Small intestine (tissue), 7 donors: Measurements from ENCODE around the gene MYO10. TPM values are rescaled to one million over a fixed set of nuclear protein-coding genes. Genes with fewer than 3 reads are reported as not detected.

Experiments
- DNase-seq, 2 donors: peaks; one replicate each; pipeline versions ENCODE4 v3.0.0 to v3.0.0-alpha.2; 2013
- FAIRE-seq: peaks from 2 replicates; lab custom pipeline; 2012; peaks lifted over from hg19 to GRCh38; lab: Jason Lieb, UNC
- H3K27ac ChIP-seq, 3 donors: one replicate each; pipeline ENCODE4 v1.5.1; 2013; ENCODE audit warnings: low read length in 2 of 3, mild to moderate bottlenecking in 2 of 3, control low read depth in 1 of 3, inconsistent platforms in 1 of 3, low read depth in 1 of 3, moderate library complexity in 1 of 3
- H3K27me3 ChIP-seq, 3 donors: one replicate each; pipeline ENCODE4 v1.6.1; 2013; ENCODE audit warnings: low read length in 3 of 3, inconsistent platforms in 1 of 3; ENCODE audit not compliant: control insufficient read depth in 3 of 3, insufficient read depth in 3 of 3
- H3K36me3 ChIP-seq, 3 donors: one replicate each; pipeline ENCODE4 v1.6.1; 2013; ENCODE audit warnings: low read length in 3 of 3, inconsistent platforms in 1 of 3, low read depth in 1 of 3, mild to moderate bottlenecking in 1 of 3, moderate library complexity in 1 of 3; ENCODE audit not compliant: control insufficient read depth in 3 of 3, insufficient read depth in 2 of 3
- H3K4me1 ChIP-seq, 3 donors: one replicate each; pipeline ENCODE4 v1.6.1; 2013; ENCODE audit warnings: low read length in 2 of 3, inconsistent platforms in 1 of 3, low read depth in 1 of 3, mild to moderate bottlenecking in 1 of 3, moderate library complexity in 1 of 3; ENCODE audit not compliant: control insufficient read depth in 3 of 3, insufficient read depth in 2 of 3
- H3K4me3 ChIP-seq, 3 donors: one replicate each; pipeline ENCODE4 v1.5.1; 2013; ENCODE audit warnings: low read length in 3 of 3, control low read depth in 1 of 3, inconsistent platforms in 1 of 3, low read depth in 1 of 3, mild to moderate bottlenecking in 1 of 3, moderate library complexity in 1 of 3
- H3K9me3 ChIP-seq, 2 donors: one replicate each; pipeline ENCODE4 v1.6.1; 2013; ENCODE audit warnings: low read depth in 1 of 2, low read length in 1 of 2; ENCODE audit not compliant: control insufficient read depth in 2 of 2, insufficient read depth in 1 of 2
- WGBS, 3 donors: extraction: QIAGEN DNeasy Blood & Tissue Kit; methylation state at CpG; one replicate each; pipeline ENCODE4 v1.1.7; 2013; 5-methylcytosine and 5-hydroxymethylcytosine counted together
- polyA plus RNA-seq, 4 donors: library from polyadenylated mRNA; stranded (reverse) in 3 of 4; unstranded in 1 of 4; fragments of 200-250 nt in 3 of 4; fragments of 120-200 nt in 1 of 4; gene quantifications; one replicate each; pipeline versions ENCODE4 v1.2.1 to v1.2.3, GENCODE V29; 2013
- donor health status: healthy with polysubstance abuse.
- donor health status: control.
- donor health status: control.
- donor health status: Bipolar disorder and iron deficiency.
- donor health status: healthy.

Gene MYO10
- polyA plus RNA-seq, 4 donors = 10.3 to 36.5 (median 18.7) TPM

GRCh38 chr5:16906255-16906654 lies 29.8 kb downstream of the MYO10 start:
- Histone ChIP-seq H3K9me3 (no peaks in the 10 kb centered on the region), H3K4me3 (no peak overlapping the region), H3K27ac (no peak overlapping the region), H3K4me1 (peaks cover 2 to 7% (median 3%) of the 10 kb centered on the region in 3 donors), H3K36me3 (peaks cover 0 to 11% (median 0%) of the 10 kb centered on the region in 3 donors), H3K27me3 (no peaks in the 10 kb centered on the region)
- DNase-seq = no peak
- WGBS, 3 donors = 85 to 91% (median 86%) methylated on average over 4 of the region's 4 CpGs
- FAIRE-seq = no peak

GRCh38 chr5:16903480-16904300 lies 32.4 kb downstream of the MYO10 start:
- no peak overlapping the region for H3K4me3 ChIP-seq
- H3K4me1 ChIP-seq = peaks cover 4 to 7% (median 6%) of the 10 kb centered on the region in 3 donors
- no peak overlapping the region for H3K27ac ChIP-seq
- FAIRE-seq (no peak), DNase-seq (no peak)
- WGBS, 3 donors = 57 to 74% (median 65%) methylated on average over 7 of the region's 7 CpGs
- no peaks in the 10 kb centered on the region for H3K9me3 ChIP-seq
- peaks cover 0 to 9% (median 0%) of the 10 kb centered on the region in 3 donors for H3K36me3 ChIP-seq
- H3K27me3 ChIP-seq = no peaks in the 10 kb centered on the region

- peaks cover 4 to 9% (median 7%) of the 10 kb centered on the region in 3 donors for H3K4me1 ChIP-seq
- DNase-seq (no peak), FAIRE-seq (no peak)
- WGBS, 3 donors = 79 to 83% (median 82%) methylated on average over 9 of the region's 9 CpGs
- H3K9me3 ChIP-seq = no peaks in the 10 kb centered on the region
- no peaks in the 10 kb centered on the region for H3K27me3 ChIP-seq
- H3K36me3 ChIP-seq = peaks cover 0 to 9% (median 0%) of the 10 kb centered on the region in 3 donors
- no peak overlapping the region for H3K27ac ChIP-seq
- H3K4me3 ChIP-seq = no peak overlapping the region
Observed at GRCh38 chr5:16902846-16903245, 33.2 kb downstream of the MYO10 start.

GRCh38 chr5:16901021-16901644 lies 35.0 kb downstream of the MYO10 start:
- Histone ChIP-seq H3K27me3 (no peaks in the 10 kb centered on the region), H3K4me3 (no peak overlapping the region), H3K9me3 (no peaks in the 10 kb centered on the region), H3K36me3 (peaks cover 0 to 11% (median 0%) of the 10 kb centered on the region in 3 donors), H3K27ac (no peak overlapping the region), H3K4me1 (peaks cover 8 to 24% (median 10%) of the 10 kb centered on the region in 3 donors)
- FAIRE-seq = no peak
- 43 to 74% (median 66%) methylated on average over 13 of the region's 13 CpGs for WGBS, 3 donors
- DNase-seq = peak in 1 of 2 donors; percentile 71

GRCh38 chr5:16899171-16899570 lies 36.9 kb downstream of the MYO10 start:
- WGBS, 3 donors = 63 to 80% (median 70%) methylated on average over 12 of the region's 12 CpGs
- no peak for DNase-seq
- Histone ChIP-seq H3K9me3 (no peaks in the 10 kb centered on the region), H3K4me1 (peaks cover 8 to 44% (median 13%) of the 10 kb centered on the region in 3 donors), H3K27ac (no peak overlapping the region), H3K27me3 (no peaks in the 10 kb centered on the region), H3K4me3 (no peak overlapping the region), H3K36me3 (peaks cover 0 to 3% (median 0%) of the 10 kb centered on the region in 3 donors)
- no peak for FAIRE-seq

GRCh38 chr5:16897800-16898199 lies 38.3 kb downstream of the MYO10 start:
- no peak for FAIRE-seq

GRCh38 chr5:16897284-16897704 lies 38.8 kb downstream of the MYO10 start:
- FAIRE-seq = no peak
- WGBS, 3 donors = 14 to 40% (median 17%) methylated on average over 7 of the region's 7 CpGs

More at GRCh38 chr5:16897800-16898199, 38.3 kb downstream of the MYO10 start:
- no peak overlapping the region for H3K27ac ChIP-seq
- no peaks in the 10 kb centered on the region for H3K9me3 ChIP-seq
- H3K36me3 ChIP-seq = peaks cover 0 to 2% (median 0%) of the 10 kb centered on the region in 3 donors
- H3K4me3 ChIP-seq = no peak overlapping the region
- DNase-seq = no peak
- 73 to 84% (median 79%) methylated on average over 6 of the region's 6 CpGs for WGBS, 3 donors
- H3K4me1 ChIP-seq = peaks cover 8 to 56% (median 9%) of the 10 kb centered on the region in 3 donors
- no peaks in the 10 kb centered on the region for H3K27me3 ChIP-seq

GRCh38 chr5:16896767-16897166 lies 39.3 kb downstream of the MYO10 start:
- FAIRE-seq = no peak
- H3K27me3 ChIP-seq = no peaks in the 10 kb centered on the region

More at GRCh38 chr5:16897284-16897704, 38.8 kb downstream of the MYO10 start:
- Histone ChIP-seq H3K4me3 (no peak overlapping the region), H3K4me1 (peaks cover 8 to 56% (median 9%) of the 10 kb centered on the region in 3 donors), H3K27ac (no peak overlapping the region), H3K27me3 (no peaks in the 10 kb centered on the region), H3K36me3 (peaks cover 0 to 2% (median 0%) of the 10 kb centered on the region in 3 donors), H3K9me3 (no peaks in the 10 kb centered on the region)
- DNase-seq = peak; percentile 42 to 57

More at GRCh38 chr5:16896767-16897166, 39.3 kb downstream of the MYO10 start:
- Histone ChIP-seq H3K4me1 (peaks cover 8 to 56% (median 13%) of the 10 kb centered on the region in 3 donors), H3K4me3 (no peak overlapping the region), H3K36me3 (peaks cover 0 to 2% (median 0%) of the 10 kb centered on the region in 3 donors), H3K9me3 (no peaks in the 10 kb centered on the region), H3K27ac (peak overlapping the region in 2 of 3 donors; percentile 90)
- no peak for DNase-seq
- WGBS, 3 donors = 16 to 45% (median 22%) methylated on average over 4 of the region's 4 CpGs
